K562 (cell line): Measurements from ENCODE around the gene UCHL1. TPM values are rescaled to one million over a fixed set of nuclear protein-coding genes. Genes with fewer than 3 reads are reported as not detected.

Experiments
- ATAC-seq: fragments of 200-7000 bp; cut with Tn5 transposase; 3 replicates; pipeline ENCODE4 v1.9.1; 2020; ENCODE audit warnings: moderate library complexity
- BruUV-seq: library from RNA; stranded (reverse); fragments of 400-500 nt; replicated peaks from 2 replicates; lab custom pipeline; 2021; lab: Mats Ljungman, UMichigan
- CTCF ChIA-PET: fragments of 300-600 bp; formaldehyde crosslinking; extraction: SDS; loops from one replicate; lab custom pipeline; 2021; ENCODE audit warnings: low intra/inter-chr PET ratio; lab: Yijun Ruan, JAX
- POLR2A ChIA-PET: fragments of 300-600, 350-650 bp; sonication (Branson Sonifier 250); formaldehyde crosslinking; extraction: SDS; loops from one replicate; lab custom pipeline; 2021; ENCODE audit warnings: antibody characterized with exemption, inconsistent platforms; lab: Yijun Ruan, JAX
- DNase-seq, 4 experiments: peaks; one replicate each; pipeline versions ENCODE4 v3.0.0 to v3.0.0-alpha.2; 2011 to 2018; ENCODE audit warnings: low spot score in 3 of 4, mixed read lengths in 3 of 4; ENCODE audit errors: extremely low read depth in 1 of 4
- FAIRE-seq: peaks from 2 replicates; lab custom pipeline; 2011; peaks lifted over from hg19 to GRCh38; lab: Jason Lieb, UNC
- H2AFZ ChIP-seq: 2 replicates; pipeline ENCODE4 v1.6.0; 2011; ENCODE audit warnings: low read depth, low read length, control low read depth, inconsistent platforms
- H3K27ac ChIP-seq: fragments of 200-600 bp; 3 replicates; pipeline ENCODE4 v1.8.0; 2011; ENCODE audit warnings: low read depth, mild to moderate bottlenecking, control low read depth, inconsistent platforms, low read length, moderate library complexity, mixed read lengths; ENCODE audit errors: extremely low read depth
- H3K27me3 ChIP-seq, 2 experiments: fragments of 300-600 bp in 1 of 2; 2 replicates in 1 of 2; 3 replicates in 1 of 2; pipeline versions ENCODE4 v1.6.0 to v1.8.0; 2011; ENCODE audit warnings: inconsistent platforms in 2 of 2, low read length in 2 of 2, mild to moderate bottlenecking in 1 of 2, mixed read lengths in 1 of 2, moderate library complexity in 1 of 2; ENCODE audit not compliant: control insufficient read depth in 2 of 2, insufficient read depth in 2 of 2
- H3K36me3 ChIP-seq: fragments of 300-600 bp; 3 replicates; pipeline ENCODE4 v1.8.0; 2011; ENCODE audit warnings: mild to moderate bottlenecking, low read length, inconsistent platforms; ENCODE audit not compliant: control insufficient read depth, insufficient read depth
- H3K4me1 ChIP-seq, 2 experiments: fragments of 200-600 bp in 1 of 2; replicated peaks in 1 of 2; 2 replicates in 1 of 2; 3 replicates in 1 of 2; pipeline versions ENCODE4 v1.5.1 to v1.8.0; 2011; ENCODE audit warnings: inconsistent platforms in 2 of 2, low read length in 2 of 2, mild to moderate bottlenecking in 1 of 2, mixed read lengths in 1 of 2, moderate library complexity in 1 of 2; ENCODE audit not compliant: control insufficient read depth in 2 of 2, insufficient read depth in 2 of 2
- H3K4me2 ChIP-seq: 2 replicates; pipeline ENCODE4 v1.6.1; 2011; ENCODE audit warnings: low read length, control low read depth, inconsistent platforms, mixed read lengths; ENCODE audit not compliant: insufficient read depth
- H3K4me3 ChIP-seq: fragments of 200-600 bp; sonication (generic), shearing (Covaris generic); 2 replicates; pipeline ENCODE4 v1.5.1; 2016; ENCODE audit warnings: control low read depth, inconsistent platforms
- H3K79me2 ChIP-seq: fragments of 200-600 bp; 3 replicates; pipeline ENCODE4 v1.8.0; 2011; ENCODE audit warnings: low read length, inconsistent platforms; ENCODE audit not compliant: control insufficient read depth, insufficient read depth
- H3K9ac ChIP-seq, 2 experiments: 2 replicates each; pipeline versions ENCODE4 v1.6.0 to v1.6.1; 2011; ENCODE audit warnings: low read depth in 2 of 2, low read length in 2 of 2, control low read depth in 1 of 2, inconsistent platforms in 1 of 2, mild to moderate bottlenecking in 1 of 2, mixed read lengths in 1 of 2; ENCODE audit not compliant: insufficient read depth in 1 of 2
- H3K9me1 ChIP-seq: one replicate; pipeline ENCODE4 v1.6.0; 2011; ENCODE audit warnings: inconsistent platforms, mild to moderate bottlenecking, low read length, moderate library complexity; ENCODE audit not compliant: control insufficient read depth, insufficient read depth
- H3K9me3 ChIP-seq: replicated peaks from 2 replicates; pipeline ENCODE4 v1.5.1; 2011; ENCODE audit warnings: low read depth, low read length, inconsistent platforms; ENCODE audit not compliant: control insufficient read depth, insufficient read depth
- H4K20me1 ChIP-seq: replicated peaks from 2 replicates; pipeline ENCODE4 v1.6.1; 2011; ENCODE audit warnings: low read length, inconsistent platforms, mixed read lengths; ENCODE audit not compliant: control insufficient read depth, insufficient read depth
- BACH1 ChIP-seq: fragments of 200-800 bp; sonication (Bioruptor generic); IDR thresholded peaks from 2 replicates; pipeline ENCODE4 v1.6.1; 2016; ENCODE audit warnings: missing genetic modification characterization, missing compliant biosample characterization
- CBFA2T3 ChIP-seq: fragments of 450-650 bp; IDR thresholded peaks from 2 replicates; pipeline ENCODE4 v1.6.1; 2017
- HMGN3 ChIP-seq: IDR thresholded peaks from 2 replicates; pipeline ENCODE4 v1.6.1; 2011; ENCODE audit warnings: borderline replicate concordance, low read depth, mild to moderate bottlenecking, mixed read lengths, low read length; ENCODE audit not compliant: insufficient read length; ENCODE audit errors: extremely low read depth
- KDM2B ChIP-seq: fragments of 250-450 bp; sonication (Bioruptor Pico); IDR thresholded peaks from 2 replicates; pipeline ENCODE4 v1.8.0; 2021; ENCODE audit warnings: mild to moderate bottlenecking, moderate library complexity
- POLR2G ChIP-seq: fragments of 200-400 bp; formaldehyde crosslinking; IDR thresholded peaks from 2 replicates; pipeline ENCODE4 v1.6.1; 2017; ENCODE audit warnings: low read depth, mild to moderate bottlenecking, antibody characterized with exemption, low read length, moderate library complexity
- POLR3A ChIP-seq: IDR thresholded peaks from 2 replicates; pipeline ENCODE4 v1.6.1; 2011; ENCODE audit warnings: borderline replicate concordance, mild to moderate bottlenecking, moderate library complexity; ENCODE audit not compliant: insufficient read length, insufficient read depth; ENCODE audit errors: extremely low read depth
- XRCC5 ChIP-seq: fragments of 200-400 bp; formaldehyde crosslinking; IDR thresholded peaks from 2 replicates; pipeline ENCODE4 v1.6.1; 2017; ENCODE audit warnings: low read depth, mild to moderate bottlenecking, low read length
- WGBS: fragments of 100-300 bp; shearing (Covaris generic); methylation state at CpG from one replicate; pipeline ENCODE4 v1.1.6; 2016; ENCODE audit warnings: low coverage, mixed read lengths; ENCODE audit not compliant: insufficient coverage; ENCODE audit errors: missing lambda C conversion rate; 5-methylcytosine and 5-hydroxymethylcytosine counted together
- in situ Hi-C: fragments of 300-500 bp; cut with MboI; formaldehyde crosslinking; loops from 4 replicates; pipeline ENCODE4 v1.15.0; 2018; ENCODE audit warnings: inconsistent platforms, mixed read lengths
- intact Hi-C: fragments of 100-400 bp; cut with micrococcal nuclease; formaldehyde crosslinking; loops from 2 replicates; pipeline ENCODE4 v1.14.2; 2022
- polyA plus RNA-seq, 8 experiments: library from polyadenylated mRNA; depleted of rRNA in 4 of 8; stranded (reverse) in 5 of 8; unstranded in 3 of 8; fragments of >200 nt; fragmentation: Nextera tagmentation in 2 of 8; fragmentation: Illumina TruSeq in 1 of 8; extraction: Ambion mirVana in 2 of 8; extraction: Trizol in 1 of 8; gene quantifications; 2 replicates each; pipeline versions ENCODE4 v1.2.1 to v1.2.3, GENCODE V29; 2011 to 2014; ENCODE audit warnings: inconsistent platforms in 1 of 8, missing spikeins in 1 of 8
- total RNA-seq, 7 experiments: library from RNA; depleted of rRNA in 6 of 7; stranded (reverse); fragments of >200 nt in 6 of 7; fragmentation: Illumina TruSeq in 2 of 7; extraction: Trizol in 2 of 7; gene quantifications; 2 replicates each; pipeline versions ENCODE4 v1.2.1 to v1.2.3, GENCODE V29; 2011 to 2021; ENCODE audit warnings: low replicate concordance in 1 of 7
- TF ChIP-seq, protein P1 (sequence below): fragments of 450-650 bp; IDR thresholded peaks from 2 replicates; pipeline ENCODE4 v1.7.1; 2018; ENCODE audit warnings: mild to moderate bottlenecking, low read depth; ENCODE audit not compliant: partially characterized antibody
- TF ChIP-seq, protein P2 (sequence below): sonication (generic); formaldehyde crosslinking; IDR thresholded peaks from 2 replicates; pipeline ENCODE4 v1.8.1; 2023; ENCODE audit warnings: mild to moderate bottlenecking, missing genetic modification reagents, moderate library complexity
- TF ChIP-seq, protein P3 (sequence below), 3 experiments: fragments of 200-800 bp in 1 of 3; sonication (Bioruptor generic) in 1 of 3; sonication (generic) in 1 of 3; formaldehyde crosslinking in 1 of 3; IDR thresholded peaks; 2 replicates each; pipeline versions ENCODE4 v1.6.1 to v1.8.0; 2016 to 2022; ENCODE audit warnings: mild to moderate bottlenecking in 2 of 3, missing compliant biosample characterization in 2 of 3, missing genetic modification characterization in 2 of 3, missing genetic modification reagents in 1 of 3

UCHL1 gene
- total and polyA plus RNA-seq, 9 of the 15 experiments (the other 6 are each of a cell fraction or from before 2014, with no cell fraction given) = 0.42 TPM; not detected in 8

DNA sequence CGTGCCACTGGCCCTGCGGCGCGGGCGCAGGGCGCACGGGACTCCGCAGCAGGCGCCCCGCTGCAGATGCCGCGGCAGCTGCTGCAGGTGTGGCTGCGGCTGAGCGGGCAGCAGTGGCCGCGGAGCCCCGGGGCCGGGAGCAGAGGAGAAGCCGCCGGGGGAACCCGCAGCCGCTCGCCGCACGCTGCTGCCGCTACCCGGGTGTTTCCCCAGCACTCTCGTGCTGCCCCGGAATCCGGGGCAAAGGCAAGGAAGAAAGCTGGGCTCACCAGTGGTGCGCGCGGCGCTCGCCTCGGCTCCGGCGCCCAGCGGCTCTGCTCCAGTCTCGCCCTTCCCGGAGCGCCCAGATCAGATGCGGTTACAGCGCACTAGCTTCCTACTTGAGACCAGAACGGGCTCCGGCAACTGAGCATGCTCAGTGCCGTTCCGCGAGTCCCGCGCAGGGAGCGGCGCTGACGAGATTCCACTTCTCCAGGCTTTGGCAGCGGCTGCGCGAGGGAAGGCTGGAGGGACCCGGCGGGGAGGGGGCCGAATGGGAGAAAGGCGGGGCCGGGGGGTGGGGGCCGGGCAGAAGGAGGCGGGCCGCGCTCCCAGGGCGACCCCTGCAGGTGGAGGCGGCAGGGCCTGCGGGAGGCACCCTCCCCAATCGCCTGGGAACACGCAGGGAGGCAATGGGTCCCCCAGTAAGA is 42.4 kb upstream of the UCHL1 start, which contains the start of gene APBB2 (continued):
- TF ChIP-seq, protein P1, sequence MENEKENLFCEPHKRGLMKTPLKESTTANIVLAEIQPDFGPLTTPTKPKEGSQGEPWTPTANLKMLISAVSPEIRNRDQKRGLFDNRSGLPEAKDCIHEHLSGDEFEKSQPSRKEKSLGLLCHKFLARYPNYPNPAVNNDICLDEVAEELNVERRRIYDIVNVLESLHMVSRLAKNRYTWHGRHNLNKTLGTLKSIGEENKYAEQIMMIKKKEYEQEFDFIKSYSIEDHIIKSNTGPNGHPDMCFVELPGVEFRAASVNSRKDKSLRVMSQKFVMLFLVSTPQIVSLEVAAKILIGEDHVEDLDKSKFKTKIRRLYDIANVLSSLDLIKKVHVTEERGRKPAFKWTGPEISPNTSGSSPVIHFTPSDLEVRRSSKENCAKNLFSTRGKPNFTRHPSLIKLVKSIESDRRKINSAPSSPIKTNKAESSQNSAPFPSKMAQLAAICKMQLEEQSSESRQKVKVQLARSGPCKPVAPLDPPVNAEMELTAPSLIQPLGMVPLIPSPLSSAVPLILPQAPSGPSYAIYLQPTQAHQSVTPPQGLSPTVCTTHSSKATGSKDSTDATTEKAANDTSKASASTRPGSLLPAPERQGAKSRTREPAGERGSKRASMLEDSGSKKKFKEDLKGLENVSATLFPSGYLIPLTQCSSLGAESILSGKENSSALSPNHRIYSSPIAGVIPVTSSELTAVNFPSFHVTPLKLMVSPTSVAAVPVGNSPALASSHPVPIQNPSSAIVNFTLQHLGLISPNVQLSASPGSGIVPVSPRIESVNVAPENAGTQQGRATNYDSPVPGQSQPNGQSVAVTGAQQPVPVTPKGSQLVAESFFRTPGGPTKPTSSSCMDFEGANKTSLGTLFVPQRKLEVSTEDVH = no peak
- TF ChIP-seq HMGN3 (peak; percentile 48), XRCC5 (no peak)

DNA sequence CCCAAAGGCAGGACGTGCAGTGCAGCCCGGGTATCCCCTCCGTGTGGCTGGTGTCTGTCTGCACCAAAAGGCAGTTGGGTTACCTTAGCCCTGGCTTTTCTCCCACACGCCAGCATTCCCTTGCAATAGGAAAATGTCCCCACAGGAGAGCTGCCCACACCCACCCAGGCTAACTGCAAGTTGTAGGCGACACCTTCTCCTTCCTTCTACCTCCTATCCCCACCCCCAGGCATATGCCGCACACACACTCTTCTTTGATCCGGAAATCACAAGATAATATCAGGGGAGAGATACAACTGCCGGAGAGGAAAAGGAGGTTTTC is 41.9 kb upstream of the UCHL1 start:
- Histone ChIP-seq H3K9me1 (no peaks in the 10 kb centered on the region), H3K9ac (no peak overlapping the region), H3K36me3 (no peaks in the 10 kb centered on the region), H3K4me2 (no peak overlapping the region), H3K4me1 (peaks cover 0 to 12% of the 10 kb centered on the region in 2 experiments; a peak in 2 of 5 replicates), H3K27me3 (peaks cover 11 to 16% of the 10 kb centered on the region in 2 experiments; a peak in 4 of 5 replicates), H3K79me2 (no peaks in the 10 kb centered on the region), H3K9me3 (no peaks in the 10 kb centered on the region), H3K27ac (no peak overlapping the region), H2AFZ (0 out of 2 replicates have a peak overlapping the region, but pooled peaks have one; percentile 54), H3K4me3 (no peak overlapping the region), H4K20me1 (no peaks in the 10 kb centered on the region)
- CTCF ChIA-PET = interaction anchor here (0.9 to 1.5 kb wide), 2 partner anchors 239 to 287 kb away, joined by 3 to 6 read pairs; no protein-coding TSS in a partner anchor
- no peak for FAIRE-seq
- no TSS peak for BruUV-seq
- TF ChIP-seq BACH1 (tag) (no peak), POLR3A (no peak), CBFA2T3 (no peak), KDM2B (no peak), POLR2G (no peak)
- TF ChIP-seq, protein P2, sequence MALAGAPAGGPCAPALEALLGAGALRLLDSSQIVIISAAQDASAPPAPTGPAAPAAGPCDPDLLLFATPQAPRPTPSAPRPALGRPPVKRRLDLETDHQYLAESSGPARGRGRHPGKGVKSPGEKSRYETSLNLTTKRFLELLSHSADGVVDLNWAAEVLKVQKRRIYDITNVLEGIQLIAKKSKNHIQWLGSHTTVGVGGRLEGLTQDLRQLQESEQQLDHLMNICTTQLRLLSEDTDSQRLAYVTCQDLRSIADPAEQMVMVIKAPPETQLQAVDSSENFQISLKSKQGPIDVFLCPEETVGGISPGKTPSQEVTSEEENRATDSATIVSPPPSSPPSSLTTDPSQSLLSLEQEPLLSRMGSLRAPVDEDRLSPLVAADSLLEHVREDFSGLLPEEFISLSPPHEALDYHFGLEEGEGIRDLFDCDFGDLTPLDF = no peak
- TF ChIP-seq, protein P3, sequence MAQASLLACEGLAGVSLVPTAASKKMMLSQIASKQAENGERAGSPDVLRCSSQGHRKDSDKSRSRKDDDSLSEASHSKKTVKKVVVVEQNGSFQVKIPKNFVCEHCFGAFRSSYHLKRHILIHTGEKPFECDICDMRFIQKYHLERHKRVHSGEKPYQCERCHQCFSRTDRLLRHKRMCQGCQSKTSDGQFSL (CRISPR knock-in tag; IDR thresholded peaks at IDR 0.05) = no peak
- TF ChIP-seq, protein P3 (tag; IDR thresholded peaks at IDR 0.05) = no peak
- 4% methylated on average over 8 of the region's 8 CpGs for WGBS
- in situ Hi-C loops (loop anchor here (10.0 kb wide), 1 partner anchor 240 kb away; no protein-coding TSS in a partner anchor), intact Hi-C loops (loop anchor here (2.0 kb wide), 2 partner anchors 238 to 288 kb away; no protein-coding TSS in a partner anchor)
- peak; percentile 5; the same call in 1 of the 3 replicates for ATAC-seq
- POLR2A ChIA-PET = interaction anchor here (1.2 kb wide), 1 partner anchor 11 kb away, joined by 3 read pairs; no protein-coding TSS in a partner anchor
- no peak for DNase-seq
